WTC11 (cell line): Measurements from ENCODE around the gene MFNG. TPM values are rescaled to one million over a fixed set of nuclear protein-coding genes. Genes with fewer than 3 reads are reported as not detected.

Source experiments
- ATAC-seq: fragments of 200-7000 bp; cut with Tn5 transposase; 2 replicates; pipeline ENCODE4 v1.10.0; 2021; ENCODE audit warnings: mild to moderate bottlenecking, moderate library complexity
- CTCF ChIA-PET: fragments of 300-600 bp; sonication (Branson Sonifier 250); formaldehyde crosslinking; loops from one replicate; lab custom pipeline; 2021; ENCODE audit warnings: antibody characterized with exemption; lab: Charles Lee
- POLR2A ChIA-PET: fragments of 350-600 bp; sonication (Branson Sonifier 250); formaldehyde crosslinking; loops from one replicate; lab custom pipeline; 2021; ENCODE audit warnings: antibody characterized with exemption; lab: Charles Lee
- DNase-seq: peaks from one replicate; pipeline ENCODE4 v3.0.0; 2021; ENCODE audit warnings: low spot score
- H3K27ac Mint-ChIP-seq: 2 replicates; pipeline ENCODE4 v1.8.0; 2021; ENCODE audit warnings: mixed read lengths
- H3K27me3 Mint-ChIP-seq: 2 replicates; pipeline ENCODE4 v1.8.0; 2021; ENCODE audit warnings: low read depth, mild to moderate bottlenecking, moderate library complexity, mixed read lengths
- H3K36me3 Mint-ChIP-seq: 2 replicates; pipeline ENCODE4 v1.8.0; 2021; ENCODE audit warnings: mixed read lengths
- H3K4me1 Mint-ChIP-seq: 2 replicates; pipeline ENCODE4 v1.8.0; 2022; ENCODE audit warnings: mixed read lengths
- H3K4me3 Mint-ChIP-seq: 2 replicates; pipeline ENCODE4 v1.8.0; 2021; ENCODE audit warnings: mild to moderate bottlenecking, moderate library complexity, mixed read lengths
- H3K9me3 Mint-ChIP-seq: 2 replicates; pipeline ENCODE4 v1.8.0; 2021; ENCODE audit warnings: mixed read lengths
- ATF1 ChIP-seq: sonication (generic); formaldehyde crosslinking; IDR thresholded peaks from 2 replicates; pipeline ENCODE4 v1.8.1; 2023; ENCODE audit warnings: mild to moderate bottlenecking, moderate library complexity, missing genetic modification reagents
- CBFB ChIP-seq: sonication (generic); formaldehyde crosslinking; IDR thresholded peaks from 2 replicates; pipeline ENCODE4 v1.8.1; 2022; ENCODE audit warnings: mild to moderate bottlenecking, low read depth, missing genetic modification reagents
- CDX4 ChIP-seq: fragments of 250-450 bp; sonication (Bioruptor Pico); IDR thresholded peaks from 2 replicates; pipeline ENCODE4 v1.9.0; 2021; ENCODE audit warnings: moderate library complexity, mild to moderate bottlenecking, inconsistent platforms, borderline replicate concordance
- CREB1 ChIP-seq: sonication (generic); formaldehyde crosslinking; IDR thresholded peaks from 2 replicates; pipeline ENCODE4 v1.8.0; 2023; ENCODE audit warnings: mild to moderate bottlenecking, missing genetic modification reagents
- CREM ChIP-seq: sonication (generic); formaldehyde crosslinking; IDR thresholded peaks from 2 replicates; pipeline ENCODE4 v1.8.1; 2022; ENCODE audit warnings: mild to moderate bottlenecking, missing genetic modification reagents, moderate library complexity
- E2F1 ChIP-seq: sonication (generic); formaldehyde crosslinking; IDR thresholded peaks from 2 replicates; pipeline ENCODE4 v1.8.0; 2022; ENCODE audit warnings: mild to moderate bottlenecking, missing genetic modification reagents
- FOXJ3 ChIP-seq: sonication (generic); formaldehyde crosslinking; IDR thresholded peaks from 2 replicates; pipeline ENCODE4 v1.9.0; 2021; ENCODE audit warnings: missing genetic modification reagents, mild to moderate bottlenecking, borderline replicate concordance
- FOXP1 ChIP-seq: sonication (generic); formaldehyde crosslinking; IDR thresholded peaks from 2 replicates; pipeline ENCODE4 v1.8.0; 2022; ENCODE audit warnings: missing genetic modification reagents, mild to moderate bottlenecking, moderate library complexity, borderline replicate concordance
- GRHL2 ChIP-seq: fragments of 250-450 bp; sonication (Bioruptor Pico); IDR thresholded peaks from 2 replicates; pipeline ENCODE4 v1.8.0; 2022; ENCODE audit warnings: mild to moderate bottlenecking, moderate library complexity; ENCODE audit not compliant: insufficient replicate concordance, severe bottlenecking
- GTF2I ChIP-seq: fragments of 250-450 bp; sonication (Bioruptor Pico); conservative IDR thresholded peaks from 2 replicates; pipeline ENCODE4 v1.4.0; 2021; ENCODE audit warnings: mild to moderate bottlenecking
- HMGA2 ChIP-seq: fragments of 250-450 bp; sonication (Bioruptor Pico); IDR thresholded peaks from 2 replicates; pipeline ENCODE4 v1.4.0; 2021; ENCODE audit warnings: mild to moderate bottlenecking, moderate library complexity
- IRF1 ChIP-seq: sonication (generic); formaldehyde crosslinking; IDR thresholded peaks from 2 replicates; pipeline ENCODE4 v1.8.0; 2023; ENCODE audit warnings: missing genetic modification reagents
- JAZF1 ChIP-seq: fragments of 250-450 bp; sonication (Bioruptor Pico); IDR thresholded peaks from 2 replicates; pipeline ENCODE4 v1.9.0; 2021; ENCODE audit warnings: moderate library complexity, mild to moderate bottlenecking, inconsistent platforms
- JUN ChIP-seq: sonication (generic); formaldehyde crosslinking; IDR thresholded peaks from 2 replicates; pipeline ENCODE4 v1.8.0; 2023; ENCODE audit warnings: mild to moderate bottlenecking, missing genetic modification reagents
- NFYB ChIP-seq: sonication (generic); formaldehyde crosslinking; conservative IDR thresholded peaks from 2 replicates; pipeline ENCODE4 v1.8.0; 2022; ENCODE audit warnings: low read depth, missing genetic modification reagents
- NR3C1 ChIP-seq: sonication (generic); formaldehyde crosslinking; conservative IDR thresholded peaks from 2 replicates; pipeline ENCODE4 v1.8.1; 2023; ENCODE audit warnings: low read depth, mild to moderate bottlenecking, missing genetic modification reagents
- PRRX2 ChIP-seq: fragments of 250-450 bp; sonication (Bioruptor Pico); IDR thresholded peaks from 2 replicates; pipeline ENCODE4 v1.8.0; 2021; ENCODE audit warnings: mild to moderate bottlenecking
- SMAD3 ChIP-seq: sonication (generic); formaldehyde crosslinking; IDR thresholded peaks from 2 replicates; pipeline ENCODE4 v1.8.0; 2022; ENCODE audit warnings: missing genetic modification reagents, mild to moderate bottlenecking, borderline replicate concordance
- SMAD4 ChIP-seq: sonication (generic); formaldehyde crosslinking; IDR thresholded peaks from 2 replicates; pipeline ENCODE4 v1.8.0; 2022; ENCODE audit warnings: mild to moderate bottlenecking, missing genetic modification reagents
- SP1 ChIP-seq: sonication (generic); formaldehyde crosslinking; conservative IDR thresholded peaks from 2 replicates; pipeline ENCODE4 v1.8.1; 2022; ENCODE audit warnings: missing genetic modification reagents
- USF1 ChIP-seq: sonication (generic); formaldehyde crosslinking; IDR thresholded peaks from 2 replicates; pipeline ENCODE4 v1.8.0; 2022; ENCODE audit warnings: mild to moderate bottlenecking, missing genetic modification reagents
- ZMAT4 ChIP-seq: fragments of 250-450 bp; sonication (Bioruptor Pico); IDR thresholded peaks from 2 replicates; pipeline ENCODE4 v1.9.0; 2021; ENCODE audit warnings: mild to moderate bottlenecking
- ZNF232 ChIP-seq: sonication (generic); formaldehyde crosslinking; IDR thresholded peaks from 2 replicates; pipeline ENCODE4 v1.8.0; 2022; ENCODE audit warnings: mild to moderate bottlenecking, missing genetic modification reagents
- ZNF263 ChIP-seq: sonication (generic); formaldehyde crosslinking; IDR thresholded peaks from 2 replicates; pipeline ENCODE4 v1.8.1; 2022; ENCODE audit warnings: low read depth, mild to moderate bottlenecking, moderate library complexity, missing genetic modification reagents
- ZNF317 ChIP-seq: sonication (generic); formaldehyde crosslinking; IDR thresholded peaks from 2 replicates; pipeline ENCODE4 v1.8.1; 2023; ENCODE audit warnings: low read depth, mild to moderate bottlenecking, moderate library complexity, missing genetic modification reagents, borderline replicate concordance
- ZNF425 ChIP-seq: fragments of 250-450 bp; sonication (Bioruptor Pico); conservative IDR thresholded peaks from 2 replicates; pipeline ENCODE4 v1.9.0; 2021; ENCODE audit warnings: mild to moderate bottlenecking
- total RNA-seq: library from RNA; stranded (reverse); gene quantifications from 3 replicates; pipeline ENCODE4 v1.2.3, GENCODE V29; 2021

MFNG gene
- total RNA-seq, 1 experiment from 2014 or later, result 3.2 TPM

DNA sequence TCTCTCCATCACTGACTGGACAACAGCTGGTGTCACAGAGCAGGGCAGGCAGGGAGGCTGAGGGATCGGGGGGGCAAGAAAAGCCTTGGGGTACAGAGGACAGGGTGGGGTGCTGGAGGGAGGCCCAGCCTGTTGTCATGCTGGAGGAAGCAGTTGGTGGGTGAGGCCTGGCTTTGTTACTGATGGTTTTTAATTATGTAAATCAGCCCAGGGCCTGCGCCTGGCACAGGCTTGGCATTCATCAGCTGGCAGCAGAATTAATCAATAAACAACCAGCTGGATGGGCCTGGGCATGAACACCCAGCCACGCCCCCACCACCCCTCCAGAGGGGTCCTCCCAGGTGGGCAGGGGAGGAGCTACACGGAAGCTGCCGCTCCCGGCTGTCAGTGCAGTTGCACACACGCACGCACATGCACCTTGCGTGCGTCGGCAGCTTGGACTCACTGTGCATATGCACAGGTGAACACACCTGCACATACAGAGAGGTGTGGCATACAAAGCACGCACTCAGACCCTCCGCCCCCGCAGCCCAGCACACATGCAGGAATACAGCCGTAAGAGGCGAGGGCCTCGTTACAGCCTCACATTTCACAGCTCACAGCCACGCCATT is 37.6 kb downstream of the MFNG start:
- H3K9me3 Mint-ChIP-seq, result peaks cover 13% of the 10 kb centered on the region
- no peak for TF ChIP-seq CREM (CRISPR knock-in tag)
- no peak for TF ChIP-seq USF1 (CRISPR knock-in tag)
- TF ChIP-seq CBFB, result no peak
- no peak for TF ChIP-seq GTF2I (CRISPR knock-in tag)
- no peak for TF ChIP-seq SMAD3
- no peak for TF ChIP-seq FOXP1 (CRISPR knock-in tag)
- TF ChIP-seq NR3C1 (CRISPR knock-in tag), result no peak
- TF ChIP-seq SMAD4 (CRISPR knock-in tag), result no peak
- TF ChIP-seq GRHL2 (CRISPR knock-in tag), result no peak
- no peak for TF ChIP-seq ZMAT4 (CRISPR knock-in tag)
- no peak for TF ChIP-seq SP1
- no peak for TF ChIP-seq PRRX2 (CRISPR knock-in tag)
- no peak for TF ChIP-seq ATF1 (CRISPR knock-in tag)
- no peak for TF ChIP-seq CDX4

DNA sequence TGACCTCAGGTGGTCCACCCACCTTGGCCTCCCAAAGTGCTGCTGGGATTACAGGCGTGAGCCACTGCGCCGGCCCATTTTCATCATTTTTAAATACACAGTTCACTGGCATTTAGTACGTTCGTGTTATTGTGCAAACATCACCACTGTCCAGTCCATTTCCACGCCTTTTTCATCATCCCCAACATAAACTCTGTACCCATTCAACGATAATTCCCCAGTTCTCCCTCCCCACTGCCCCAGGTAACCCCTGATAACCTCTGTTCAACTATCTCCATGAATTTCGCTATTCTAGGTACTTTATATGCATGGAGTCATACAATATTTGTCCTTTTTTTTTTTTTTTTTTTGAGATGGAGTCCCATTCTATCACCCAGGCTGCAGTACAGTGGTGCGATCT is 40.7 kb downstream of the MFNG start:
- Mint-ChIP-seq H3K27ac (no peak overlapping the region), H3K4me3 (no peak overlapping the region), H3K4me1 (no peaks in the 10 kb centered on the region; the same call in 1 of the 2 replicates), H3K9me3 (peaks cover 25% of the 10 kb centered on the region), H3K36me3 (peaks cover 6% of the 10 kb centered on the region), H3K27me3 (peaks cover 11% of the 10 kb centered on the region)
- no peak for DNase-seq
- no peak for ATAC-seq
- TF ChIP-seq SMAD4 (CRISPR knock-in tag), result no peak
- no peak for TF ChIP-seq JUN (CRISPR knock-in tag)
- TF ChIP-seq CREM (CRISPR knock-in tag), result no peak
- no peak for TF ChIP-seq ZNF317 (CRISPR knock-in tag)
- TF ChIP-seq CBFB, result no peak
- TF ChIP-seq ZNF425 (CRISPR knock-in tag), result no peak
- no peak for TF ChIP-seq FOXJ3
- TF ChIP-seq JAZF1 (CRISPR knock-in tag), result no peak
- no peak for TF ChIP-seq IRF1 (CRISPR knock-in tag)
- no peak for TF ChIP-seq HMGA2 (CRISPR knock-in tag)
- TF ChIP-seq E2F1, result no peak
- TF ChIP-seq ZNF232, result no peak
- no peak for TF ChIP-seq ZNF263
- TF ChIP-seq NFYB, result no peak
- TF ChIP-seq CREB1 (CRISPR knock-in tag), result no peak
- POLR2A ChIA-PET, result no interaction called here
- CTCF ChIA-PET, result interaction anchor here (0.7 to 1.0 kb wide), 3 partner anchors 27 to 373 kb away, joined by 3 to 4 read pairs (median 3); no protein-coding TSS in a partner anchor

More for the DNA sequence above, 37.6 kb downstream of the MFNG start:
- no peak overlapping the region for H3K4me3 Mint-ChIP-seq
- ATAC-seq (no peak), DNase-seq (no peak)
- peaks cover 3% of the 10 kb centered on the region; the same call in 1 of the 2 replicates for H3K27me3 Mint-ChIP-seq
- H3K4me1 Mint-ChIP-seq, result no peaks in the 10 kb centered on the region; the same call in 1 of the 2 replicates
- CTCF ChIA-PET, result interaction anchor here (1.3 to 2.2 kb wide), 3 partner anchors 9 to 249 kb away, joined by 5 to 7 read pairs (median 7); no protein-coding TSS in a partner anchor
- H3K36me3 Mint-ChIP-seq, result peaks cover 5% of the 10 kb centered on the region; the same call in 1 of the 2 replicates
- POLR2A ChIA-PET, result no interaction called here
- no peak overlapping the region; the same call in 1 of the 2 replicates for H3K27ac Mint-ChIP-seq
